GM23338 (cell line): Measurements from ENCODE around the gene SYT14. TPM values are rescaled to one million over a fixed set of nuclear protein-coding genes. Genes with fewer than 3 reads are reported as not detected.

ENCODE experiments used
- ATAC-seq: fragments of 200-7000 bp; cut with Tn5 transposase; 3 replicates; pipeline ENCODE4 v1.9.1; 2020
- DNase-seq: peaks from one replicate; pipeline ENCODE4 v3.0.0-alpha.2; 2015; ENCODE audit warnings: low spot score
- H2AFZ ChIP-seq: fragments of 200-600 bp; sonication (generic); 2 replicates; pipeline ENCODE4 v1.8.0; 2016; ENCODE audit warnings: antibody characterized with exemption, mild to moderate bottlenecking, moderate library complexity
- H3F3A ChIP-seq: fragments of 200-600 bp; sonication (generic); replicated peaks from 2 replicates; pipeline ENCODE4 v1.8.0; 2017; ENCODE audit warnings: antibody characterized with exemption, mixed run types, low read depth
- H3K27ac ChIP-seq: fragments of 200-600 bp; sonication (generic); 2 replicates; pipeline ENCODE4 v1.6.1; 2016; ENCODE audit warnings: low read depth
- H3K27me3 ChIP-seq: fragments of 200-600 bp; sonication (generic); 2 replicates; pipeline ENCODE4 v1.8.0; 2016; ENCODE audit warnings: mild to moderate bottlenecking, mixed run types, moderate library complexity; ENCODE audit not compliant: insufficient read depth
- H3K36me3 ChIP-seq: fragments of 200-600 bp; sonication (generic); 2 replicates; pipeline ENCODE4 v1.8.0; 2016; ENCODE audit warnings: mild to moderate bottlenecking; ENCODE audit not compliant: insufficient read depth
- H3K4me1 ChIP-seq: fragments of 200-600 bp; sonication (generic); 2 replicates; pipeline ENCODE4 v1.8.0; 2016; ENCODE audit warnings: mild to moderate bottlenecking, moderate library complexity; ENCODE audit not compliant: insufficient read depth
- H3K4me2 ChIP-seq: fragments of 200-600 bp; sonication (generic); 2 replicates; pipeline ENCODE4 v1.7.1; 2017; ENCODE audit warnings: mixed run types
- H3K4me3 ChIP-seq: fragments of 200-600 bp; sonication (generic); 2 replicates; pipeline ENCODE4 v1.6.1; 2016; ENCODE audit warnings: mixed run types
- H3K79me2 ChIP-seq: fragments of 200-600 bp; sonication (generic); replicated peaks from 2 replicates; pipeline ENCODE4 v1.8.0; 2017; ENCODE audit warnings: mild to moderate bottlenecking; ENCODE audit not compliant: insufficient read depth
- H3K9me2 ChIP-seq: fragments of 200-600 bp; sonication (generic); 2 replicates; pipeline ENCODE4 v1.8.0; 2017; ENCODE audit not compliant: insufficient read depth
- H4K20me1 ChIP-seq: fragments of 200-600 bp; sonication (generic); replicated peaks from 2 replicates; pipeline ENCODE4 v1.8.0; 2017; ENCODE audit warnings: mild to moderate bottlenecking; ENCODE audit not compliant: insufficient read depth
- H3K27ac Mint-ChIP-seq: 2 replicates; pipeline ENCODE4 v1.8.0; 2020; ENCODE audit warnings: inconsistent platforms, mild to moderate bottlenecking, moderate library complexity, mixed read lengths
- H3K27me3 Mint-ChIP-seq: 3 replicates; pipeline ENCODE4 v1.8.0; 2022; ENCODE audit warnings: low read depth, mild to moderate bottlenecking, moderate library complexity, mixed read lengths, inconsistent platforms; ENCODE audit not compliant: insufficient read depth, poor library complexity
- H3K36me3 Mint-ChIP-seq: 3 replicates; pipeline ENCODE4 v1.8.0; 2021; ENCODE audit warnings: low read depth, mild to moderate bottlenecking, inconsistent platforms, moderate library complexity, mixed read lengths
- H3K4me1 Mint-ChIP-seq: 3 replicates; pipeline ENCODE4 v1.8.0; 2020; ENCODE audit warnings: mild to moderate bottlenecking, inconsistent platforms, mixed read lengths
- H3K4me3 Mint-ChIP-seq: 3 replicates; pipeline ENCODE4 v1.8.0; 2021; ENCODE audit warnings: moderate library complexity, mild to moderate bottlenecking, inconsistent platforms, mixed read lengths
- H3K9me3 Mint-ChIP-seq: 3 replicates; pipeline ENCODE4 v1.8.0; 2020; ENCODE audit warnings: moderate library complexity, mild to moderate bottlenecking, inconsistent platforms, mixed read lengths
- CREB1 ChIP-seq: fragments of 250-450 bp; sonication (Bioruptor Pico); IDR thresholded peaks from 2 replicates; pipeline ENCODE4 v1.5.0; 2020; ENCODE audit warnings: low read depth, mild to moderate bottlenecking, moderate library complexity
- CTCF ChIP-seq, 2 experiments: fragments of 200-600 bp in 1 of 2; sonication (generic) in 1 of 2; conservative IDR thresholded peaks; 2 replicates each; pipeline versions ENCODE4 v1.5.1 to v1.6.1; 2016 to 2017; ENCODE audit warnings: antibody characterized with exemption in 2 of 2, low read depth in 2 of 2, mild to moderate bottlenecking in 2 of 2, moderate library complexity in 1 of 2
- ETS1 ChIP-seq: IDR thresholded peaks from 2 replicates; pipeline ENCODE4 v1.6.1; 2016; ENCODE audit warnings: antibody characterized with exemption
- EZH2 ChIP-seq: fragments of 200-600 bp; sonication (generic); IDR thresholded peaks from one replicate; pipeline ENCODE4 v1.8.0; 2017; ENCODE audit warnings: antibody characterized with exemption, mild to moderate bottlenecking, low read depth; ENCODE audit not compliant: unreplicated experiment
- EZH2phosphoT487 ChIP-seq: fragments of 200-600 bp; sonication (generic); IDR thresholded peaks from one replicate; pipeline ENCODE4 v1.8.1; 2018; ENCODE audit warnings: antibody characterized with exemption; ENCODE audit not compliant: unreplicated experiment
- NANOG ChIP-seq: IDR thresholded peaks from 2 replicates; pipeline ENCODE4 v1.6.1; 2016; ENCODE audit warnings: antibody characterized with exemption, borderline replicate concordance
- POLR2AphosphoS5 ChIP-seq: IDR thresholded peaks from 2 replicates; pipeline ENCODE4 v1.6.1; 2016; ENCODE audit warnings: antibody characterized with exemption, low read depth
- STAT1 ChIP-seq: IDR thresholded peaks from one replicate; pipeline ENCODE4 v1.6.1; 2016; ENCODE audit warnings: antibody characterized with exemption; ENCODE audit not compliant: unreplicated experiment
- ZNF114 ChIP-seq: fragments of 250-450 bp; sonication (Bioruptor Pico); IDR thresholded peaks from 2 replicates; pipeline ENCODE4 v1.5.0; 2020; ENCODE audit warnings: mild to moderate bottlenecking, moderate library complexity
- ZNF331 ChIP-seq: fragments of 250-450 bp; sonication (Bioruptor Pico); IDR thresholded peaks from 2 replicates; pipeline ENCODE4 v1.5.0; 2020; ENCODE audit warnings: low read depth, mild to moderate bottlenecking, moderate library complexity
- ZNF462 ChIP-seq: fragments of 250-450 bp; sonication (Bioruptor Pico); IDR thresholded peaks from 2 replicates; pipeline ENCODE4 v1.5.0; 2020; ENCODE audit warnings: mild to moderate bottlenecking, moderate library complexity
- polyA plus RNA-seq: library from polyadenylated mRNA; unstranded; fragments of >200 nt; fragmentation: Nextera tagmentation; extraction: Ambion mirVana; gene quantifications from 2 replicates; pipeline ENCODE4 v1.2.1, GENCODE V29; 2016
- total RNA-seq: library from RNA; depleted of rRNA; stranded (reverse); fragments of >200 nt; shearing (Covaris generic); gene quantifications from 2 replicates; pipeline ENCODE4 v1.2.3, GENCODE V29; 2014

The SYT14 gene
- total and polyA plus RNA-seq, 2 experiments from 2014 or later, result 5.2 to 22.4 TPM

GRCh38 chr1:210129092-210129491 lies 191.1 kb downstream of the SYT14 start:
- Histone ChIP-seq H3K27ac (no peak overlapping the region), H3K4me3 (no peak overlapping the region), H3K27me3 (no peaks in the 10 kb centered on the region), H3K36me3 (no peaks in the 10 kb centered on the region), H3K4me1 (no peaks in the 10 kb centered on the region; the same call in 1 of the 2 replicates), H3K79me2 (no peaks in the 10 kb centered on the region), H2AFZ (no peak overlapping the region), H4K20me1 (peaks cover 3% of the 10 kb centered on the region; the same call in 1 of the 2 replicates), H3K9me2 (no peaks in the 10 kb centered on the region), H3K4me2 (no peak overlapping the region), H3F3A (no peaks in the 10 kb centered on the region)
- Mint-ChIP-seq H3K4me1 (peaks cover 11% of the 10 kb centered on the region), H3K4me3 (no peak overlapping the region), H3K36me3 (no peaks in the 10 kb centered on the region), H3K27me3 (peaks cover 2% of the 10 kb centered on the region), H3K27ac (no peak overlapping the region), H3K9me3 (no peaks in the 10 kb centered on the region)
- no peak for TF ChIP-seq NANOG
- TF ChIP-seq EZH2phosphoT487, result no peak
- TF ChIP-seq CTCF (conservative IDR thresholded peaks at IDR 0.05; ENCODE audit: low read depth in 2 of 2), result no peak
- no peak for TF ChIP-seq POLR2AphosphoS5
- no peak for TF ChIP-seq EZH2
- no peak for TF ChIP-seq ETS1
- no peak for TF ChIP-seq STAT1
- DNase-seq (no peak), ATAC-seq (no peak)

GRCh38 chr1:210129759-210130158 lies 191.7 kb downstream of the SYT14 start:
- Histone ChIP-seq H3K4me3 (no peak overlapping the region), H4K20me1 (peaks cover 3% of the 10 kb centered on the region; the same call in 1 of the 2 replicates), H3K79me2 (no peaks in the 10 kb centered on the region), H3K4me1 (no peaks in the 10 kb centered on the region), H3K27ac (no peak overlapping the region), H3F3A (no peaks in the 10 kb centered on the region), H3K9me2 (no peaks in the 10 kb centered on the region), H3K4me2 (no peak overlapping the region), H3K36me3 (no peaks in the 10 kb centered on the region), H3K27me3 (no peaks in the 10 kb centered on the region), H2AFZ (no peak overlapping the region)
- no peaks in the 10 kb centered on the region for H3K36me3 Mint-ChIP-seq
- DNase-seq (no peak), ATAC-seq (no peak)
- no peak overlapping the region for H3K4me3 Mint-ChIP-seq
- peaks cover 2% of the 10 kb centered on the region for H3K27me3 Mint-ChIP-seq
- H3K4me1 Mint-ChIP-seq, result peaks cover 8% of the 10 kb centered on the region
- no peaks in the 10 kb centered on the region for H3K9me3 Mint-ChIP-seq
- no peak overlapping the region for H3K27ac Mint-ChIP-seq
- no peak for TF ChIP-seq ETS1
- TF ChIP-seq NANOG, result no peak
- no peak for TF ChIP-seq ZNF331 (CRISPR knock-in tag)
- no peak for TF ChIP-seq ZNF462
- TF ChIP-seq EZH2phosphoT487, result no peak
- no peak for TF ChIP-seq EZH2
- no peak for TF ChIP-seq ZNF114 (CRISPR knock-in tag)
- no peak for TF ChIP-seq STAT1
- no peak for TF ChIP-seq CREB1 (CRISPR knock-in tag)
